SU-DHL-6 (cell line): Measurements from ENCODE around the gene ONECUT3.

Source experiments
- H2AFZ ChIP-seq: fragments of 200-600 bp; sonication (generic); 2 replicates; pipeline ENCODE4 v1.6.1; 2014; ENCODE audit warnings: low read depth, mild to moderate bottlenecking, moderate library complexity, mixed read lengths, antibody characterized with exemption, low read length; ENCODE audit not compliant: severe bottlenecking
- H3F3A ChIP-seq: fragments of 200-600 bp; shearing (Covaris generic); 2 replicates; pipeline ENCODE4 v1.6.0; 2016; ENCODE audit warnings: antibody characterized with exemption, mild to moderate bottlenecking; ENCODE audit not compliant: insufficient read depth
- H3K27ac ChIP-seq: fragments of 200-600 bp; sonication (generic); 2 replicates; pipeline ENCODE4 v1.5.1; 2016; ENCODE audit warnings: low read depth, mild to moderate bottlenecking, low read length, moderate library complexity, mixed read lengths
- H3K27me3 ChIP-seq: fragments of 200-600 bp; sonication (generic), shearing (Covaris generic); 2 replicates; pipeline ENCODE4 v1.6.0; 2014; ENCODE audit warnings: mild to moderate bottlenecking, low read length
- H3K36me3 ChIP-seq: fragments of 200-600 bp; sonication (generic); 2 replicates; pipeline ENCODE4 v1.6.1; 2014; ENCODE audit warnings: mild to moderate bottlenecking, low read length, mixed read lengths
- H3K4me2 ChIP-seq: fragments of 300-600, 200-600 bp; shearing (Covaris generic), sonication (generic); 2 replicates; pipeline ENCODE4 v1.6.0; 2014; ENCODE audit warnings: low read length, low read depth, mild to moderate bottlenecking; ENCODE audit not compliant: poor library complexity, severe bottlenecking
- H3K4me3 ChIP-seq: fragments of 200-600 bp; sonication (generic); 2 replicates; pipeline ENCODE4 v1.5.1; 2014; ENCODE audit warnings: antibody characterized with exemption, low read length, mild to moderate bottlenecking, mixed read lengths; ENCODE audit not compliant: insufficient read depth, poor library complexity, severe bottlenecking
- H3K79me2 ChIP-seq: fragments of 200-600 bp; sonication (generic); 2 replicates; pipeline ENCODE4 v1.6.1; 2014; ENCODE audit warnings: mild to moderate bottlenecking, low read length, moderate library complexity; ENCODE audit not compliant: insufficient read depth
- H3K9ac ChIP-seq: fragments of 200-600 bp; sonication (generic); 2 replicates; pipeline ENCODE4 v1.7.0; 2014; ENCODE audit warnings: mild to moderate bottlenecking, low read length
- H3K9me2 ChIP-seq: fragments of 200-600 bp; sonication (generic); replicated peaks from 2 replicates; pipeline ENCODE4 v1.6.1; 2014; ENCODE audit warnings: low read length; ENCODE audit not compliant: insufficient read depth
- H3K9me3 ChIP-seq: fragments of 200-600 bp; sonication (generic); 2 replicates; pipeline ENCODE4 v1.6.1; 2014; ENCODE audit warnings: low read length, mixed read lengths; ENCODE audit not compliant: insufficient read depth
- H4K20me1 ChIP-seq: fragments of 200-600 bp; sonication (generic); 2 replicates; pipeline ENCODE4 v1.6.1; 2014; ENCODE audit warnings: low read depth, mild to moderate bottlenecking, antibody characterized with exemption, low read length, moderate library complexity, mixed read lengths
- CTCF ChIP-seq: fragments of 200-600 bp; sonication (generic); IDR thresholded peaks from one replicate; pipeline ENCODE4 v1.5.1; 2017; ENCODE audit warnings: antibody characterized with exemption, mild to moderate bottlenecking, low read length, moderate library complexity; ENCODE audit not compliant: insufficient read depth, poor library complexity, severe bottlenecking
- EZH2phosphoT487 ChIP-seq: fragments of 200-600 bp; sonication (generic), shearing (Covaris generic); conservative IDR thresholded peaks from 2 replicates; pipeline ENCODE4 v1.6.1; 2018; ENCODE audit warnings: mild to moderate bottlenecking, antibody characterized with exemption, low read length, moderate library complexity, mixed read lengths

ONECUT3 gene

GRCh38 chr19:1790054-1790792, 36.9 kb downstream of the ONECUT3 start:
- no peak overlapping the region for H2AFZ ChIP-seq
- no peak overlapping the region for H3K27ac ChIP-seq
- no peaks in the 10 kb centered on the region for H3K79me2 ChIP-seq
- H3K36me3 ChIP-seq = no peaks in the 10 kb centered on the region
- H3K4me2 ChIP-seq = no peak overlapping the region
- no peak overlapping the region for H3K9ac ChIP-seq
- no peak overlapping the region for H3K4me3 ChIP-seq
- no peak for TF ChIP-seq EZH2phosphoT487
- no peak for TF ChIP-seq CTCF
- H3K9me3 ChIP-seq = no peaks in the 10 kb centered on the region
- H4K20me1 ChIP-seq = no peaks in the 10 kb centered on the region
- H3K9me2 ChIP-seq = no peaks in the 10 kb centered on the region
- no peaks in the 10 kb centered on the region for H3K27me3 ChIP-seq
- no peaks in the 10 kb centered on the region for H3F3A ChIP-seq

- TF ChIP-seq EZH2phosphoT487 (no peak), CTCF (no peak)
- Histone ChIP-seq H4K20me1 (no peaks in the 10 kb centered on the region), H3K27me3 (no peaks in the 10 kb centered on the region), H3K9me3 (no peaks in the 10 kb centered on the region), H3K27ac (no peak overlapping the region), H2AFZ (no peak overlapping the region), H3K79me2 (no peaks in the 10 kb centered on the region), H3K4me2 (no peak overlapping the region), H3K9me2 (no peaks in the 10 kb centered on the region), H3K9ac (no peak overlapping the region), H3K36me3 (no peaks in the 10 kb centered on the region), H3K4me3 (no peak overlapping the region), H3F3A (no peaks in the 10 kb centered on the region)
Measured at GRCh38 chr19:1791879-1792278, 38.6 kb downstream of the ONECUT3 start.

- no peak overlapping the region for H3K9ac ChIP-seq
Measured at GRCh38 chr19:1794424-1795172, 41.3 kb downstream of the ONECUT3 start.

More at GRCh38 chr19:1794424-1795172, 41.3 kb downstream of the ONECUT3 start:
- no peaks in the 10 kb centered on the region for H3K9me3 ChIP-seq
- H3F3A ChIP-seq = no peaks in the 10 kb centered on the region
- H3K27me3 ChIP-seq = no peaks in the 10 kb centered on the region
- H3K4me2 ChIP-seq = no peak overlapping the region
- no peaks in the 10 kb centered on the region for H3K36me3 ChIP-seq
- H4K20me1 ChIP-seq = no peaks in the 10 kb centered on the region
- H3K79me2 ChIP-seq = no peaks in the 10 kb centered on the region
- no peak overlapping the region for H3K4me3 ChIP-seq
- TF ChIP-seq CTCF (no peak), EZH2phosphoT487 (no peak)
- H2AFZ ChIP-seq = no peak overlapping the region
- H3K9me2 ChIP-seq = no peaks in the 10 kb centered on the region
- H3K27ac ChIP-seq = no peak overlapping the region
